HCT116 (cell line): ENCODE results near the gene SHC1. TPM values are rescaled to one million over a fixed set of nuclear protein-coding genes. Genes with fewer than 3 reads are reported as not detected.
"Not testable (repeated sequence)": the region's sequence is repeated elsewhere in the genome, so short reads cannot be mapped to it uniquely, and the experiment has no call there.

Experiments used
- ATAC-seq: fragments of 200-7000 bp; cut with Tn5 transposase; 2 replicates; pipeline ENCODE4 v1.9.1; 2020; ENCODE audit warnings: mild to moderate bottlenecking, moderate library complexity
- BruUV-seq: library from RNA; stranded (reverse); fragments of 400-500 nt; replicated peaks from 2 replicates; lab custom pipeline; 2021; lab: Mats Ljungman, UMichigan
- CTCF ChIA-PET: fragments of 300-600 bp; sonication (Branson Sonifier 250); formaldehyde crosslinking; loops from one replicate; lab custom pipeline; 2021; ENCODE audit warnings: antibody characterized with exemption; lab: Charles Lee
- POLR2A ChIA-PET: fragments of 300-600, 350-600 bp; sonication (Branson Sonifier 250); formaldehyde crosslinking; loops from one replicate; lab custom pipeline; 2021; ENCODE audit warnings: antibody characterized with exemption; lab: Charles Lee
- RAD21 ChIA-PET, 2 experiments: fragments of 300-600 bp; sonication (Branson Sonifier 250); formaldehyde crosslinking; loops; one replicate each; lab custom pipeline; 2023; ENCODE audit warnings: low total read pairs in 2 of 2; ENCODE audit not compliant: uncharacterized antibody in 2 of 2, unreplicated experiment in 2 of 2, low non-redundant PET in 1 of 2; lab: Charles Lee
- DNase-seq: peaks from one replicate; pipeline ENCODE4 v3.0.0-alpha.2; 2010; ENCODE audit warnings: low read depth, low spot score
- H2AFZ ChIP-seq: fragments of 200-600 bp; shearing (Covaris generic), sonication (generic); 2 replicates; pipeline ENCODE4 v1.6.1; 2017; ENCODE audit warnings: low read depth, mixed run types, mixed read lengths, antibody characterized with exemption, low read length; ENCODE audit not compliant: poor library complexity, severe bottlenecking
- H3K27ac ChIP-seq: 2 replicates; pipeline ENCODE4 v1.5.1; 2012; ENCODE audit warnings: low read depth, low read length
- H3K27me3 ChIP-seq: fragments of 200-600 bp; sonication (generic); 2 replicates; pipeline ENCODE4 v1.6.1; 2016; ENCODE audit warnings: mixed run types, low read length, mixed read lengths; ENCODE audit not compliant: insufficient read depth
- H3K36me3 ChIP-seq, 2 experiments: fragments of 200-500 bp in 1 of 2; fragments of 200-600 bp in 1 of 2; sonication (Bioruptor generic) in 1 of 2; sonication (generic) in 1 of 2; 2 replicates each; pipeline versions ENCODE4 v1.5.1 to v1.6.1; 2014 to 2016; ENCODE audit warnings: low read length in 2 of 2, inconsistent platforms in 1 of 2, mixed read lengths in 1 of 2, mixed run types in 1 of 2; ENCODE audit not compliant: insufficient read depth in 2 of 2, control insufficient read depth in 1 of 2
- H3K4me1 ChIP-seq, 2 experiments: fragments of 200-600 bp in 1 of 2; sonication (generic) in 1 of 2; 2 replicates each; pipeline versions ENCODE4 v1.5.1 to v1.6.1; 2012 to 2017; ENCODE audit warnings: low read length in 2 of 2, inconsistent platforms in 1 of 2, mild to moderate bottlenecking in 1 of 2, mixed read lengths in 1 of 2, mixed run types in 1 of 2, moderate library complexity in 1 of 2; ENCODE audit not compliant: insufficient read depth in 2 of 2, control insufficient read depth in 1 of 2
- H3K4me2 ChIP-seq: fragments of 200-600 bp; sonication (generic); 2 replicates; pipeline ENCODE4 v1.6.1; 2017; ENCODE audit warnings: mixed run types, low read length, mixed read lengths
- H3K4me3 ChIP-seq, 2 experiments: fragments of 200-600 bp in 1 of 2; sonication (generic) in 1 of 2; replicated peaks in 1 of 2; 2 replicates each; pipeline ENCODE4 v1.5.1; 2011 to 2016; ENCODE audit warnings: low read length in 2 of 2, control low read depth in 1 of 2, low read depth in 1 of 2, mild to moderate bottlenecking in 1 of 2, mixed read lengths in 1 of 2, mixed run types in 1 of 2
- H3K79me2 ChIP-seq: fragments of 200-600 bp; sonication (generic); 2 replicates; pipeline ENCODE4 v1.6.1; 2017; ENCODE audit warnings: mild to moderate bottlenecking, mixed run types, low read length, moderate library complexity, mixed read lengths; ENCODE audit not compliant: insufficient read depth
- H3K9ac ChIP-seq: fragments of 200-600 bp; sonication (generic); 2 replicates; pipeline ENCODE4 v1.6.1; 2016; ENCODE audit warnings: low read length, mixed read lengths
- H3K9me2 ChIP-seq: fragments of 200-600 bp; sonication (generic), shearing (Covaris generic); 2 replicates; pipeline ENCODE4 v1.6.1; 2017; ENCODE audit warnings: mixed run types, mild to moderate bottlenecking, moderate library complexity; ENCODE audit not compliant: insufficient read depth
- H3K9me3 ChIP-seq, 2 experiments: fragments of 200-500 bp in 1 of 2; fragments of 200-600 bp in 1 of 2; sonication (Bioruptor generic) in 1 of 2; sonication (generic) in 1 of 2; 2 replicates each; pipeline ENCODE4 v1.6.1; 2014 to 2017; ENCODE audit warnings: low read length in 2 of 2, mixed read lengths in 2 of 2, inconsistent platforms in 1 of 2, low read depth in 1 of 2, mild to moderate bottlenecking in 1 of 2, mixed run types in 1 of 2, moderate library complexity in 1 of 2; ENCODE audit not compliant: control insufficient read depth in 1 of 2, insufficient read depth in 1 of 2
- H4K20me1 ChIP-seq: fragments of 200-600 bp; sonication (generic), shearing (Covaris generic); 2 replicates; pipeline ENCODE4 v1.6.1; 2017; ENCODE audit warnings: mixed run types, mild to moderate bottlenecking, moderate library complexity; ENCODE audit not compliant: insufficient read depth
- POLR2AphosphoS5 ChIP-seq: IDR thresholded peaks from 2 replicates; pipeline ENCODE4 v1.6.1; 2011; ENCODE audit warnings: mild to moderate bottlenecking, low read depth, low read length, moderate library complexity
- SP1 ChIP-seq: IDR thresholded peaks from 2 replicates; pipeline ENCODE4 v1.6.1; 2012; ENCODE audit warnings: low read depth
- intact Hi-C: fragments of 100-400 bp; cut with micrococcal nuclease; formaldehyde crosslinking; loops from 2 replicates; pipeline ENCODE4 v1.10.0; 2022
- total RNA-seq: library from RNA; stranded (reverse); gene quantifications from one replicate; pipeline ENCODE4 v1.2.1, GENCODE V29; 2021; ENCODE audit not compliant: unreplicated experiment
- TF ChIP-seq, protein P1 (sequence below), 3 experiments: fragments of 200-600 bp in 1 of 3; sonication (generic) in 1 of 3; IDR thresholded peaks in 2 of 3; conservative IDR thresholded peaks in 1 of 3; 2 replicates each; pipeline ENCODE4 v1.5.1; 2012 to 2017; ENCODE audit warnings: low read depth in 2 of 3, low read length in 2 of 3, antibody characterized with exemption in 1 of 3, borderline replicate concordance in 1 of 3, control low read depth in 1 of 3, mild to moderate bottlenecking in 1 of 3, mixed read lengths in 1 of 3, mixed run types in 1 of 3, moderate library complexity in 1 of 3; ENCODE audit not compliant: insufficient read depth in 1 of 3

The SHC1 gene
- total RNA-seq, 1 experiment from 2014 or later = 148 TPM

DNA sequence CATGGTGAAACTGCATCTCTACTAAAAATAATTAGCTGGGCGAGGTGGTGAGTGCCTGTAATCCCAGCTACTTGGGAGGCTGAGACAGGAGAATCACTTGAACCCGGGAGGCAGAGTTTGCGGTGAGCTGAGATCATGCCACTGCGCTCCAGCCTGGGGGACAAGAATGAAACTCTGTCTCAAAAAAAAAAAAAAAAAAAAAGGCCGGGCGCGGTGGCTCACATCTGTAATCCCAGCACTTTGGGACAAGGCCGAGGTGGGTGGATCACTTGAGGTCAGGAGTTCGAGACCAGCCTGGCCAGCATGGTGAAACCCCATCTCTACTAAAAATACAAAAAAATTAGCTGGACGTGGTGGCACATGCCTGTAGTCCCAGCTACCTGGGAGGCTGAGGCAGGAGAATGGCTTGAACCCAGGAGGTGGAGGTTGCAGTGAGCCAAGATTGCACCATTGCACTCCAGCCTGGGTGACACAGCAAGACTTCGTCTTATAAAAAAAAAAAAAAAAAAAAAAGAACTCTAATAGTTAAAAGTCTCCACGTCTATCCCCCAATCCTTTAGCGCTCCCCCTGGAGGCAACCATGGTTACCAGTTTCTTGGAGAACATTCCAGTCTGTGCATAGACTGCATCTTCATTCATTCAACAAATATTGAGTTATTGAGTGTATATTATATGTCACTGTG, 24.9 kb upstream of the SHC1 start:
- H3K27me3 ChIP-seq, BruUV-seq, H3K9ac ChIP-seq, H3K36me3 ChIP-seq, H3K27ac ChIP-seq, H4K20me1 ChIP-seq, H3K9me3 ChIP-seq, H3K4me3 ChIP-seq, H2AFZ ChIP-seq, DNase-seq, ATAC-seq, H3K79me2 ChIP-seq, H3K9me2 ChIP-seq: not testable (repeated sequence)
- CTCF ChIA-PET = interaction anchor here (0.7 to 2.9 kb wide), 4 partner anchors 11 to 40 kb away, joined by 3 to 10 read pairs (median 4); partner anchors contain the start of gene SHC1
- Histone ChIP-seq H3K4me1 (peaks cover 28 to 66% of the 10 kb centered on the region in 2 experiments), H3K4me2 (peak overlapping the region; percentile 14; the same call in 1 of the 2 replicates)
- RAD21 ChIA-PET = interaction anchor here in 1 of 2 experiments (1.1 kb wide), 1 partner anchor 34 kb away, joined by 4 read pairs; the partner anchor contains the start of gene PYGO2
- intact Hi-C loops = loop anchor here (5.0 kb wide), 1 partner anchor 33 kb away; the partner anchor contains the start of gene PYGO2
- TF ChIP-seq, protein P1, sequence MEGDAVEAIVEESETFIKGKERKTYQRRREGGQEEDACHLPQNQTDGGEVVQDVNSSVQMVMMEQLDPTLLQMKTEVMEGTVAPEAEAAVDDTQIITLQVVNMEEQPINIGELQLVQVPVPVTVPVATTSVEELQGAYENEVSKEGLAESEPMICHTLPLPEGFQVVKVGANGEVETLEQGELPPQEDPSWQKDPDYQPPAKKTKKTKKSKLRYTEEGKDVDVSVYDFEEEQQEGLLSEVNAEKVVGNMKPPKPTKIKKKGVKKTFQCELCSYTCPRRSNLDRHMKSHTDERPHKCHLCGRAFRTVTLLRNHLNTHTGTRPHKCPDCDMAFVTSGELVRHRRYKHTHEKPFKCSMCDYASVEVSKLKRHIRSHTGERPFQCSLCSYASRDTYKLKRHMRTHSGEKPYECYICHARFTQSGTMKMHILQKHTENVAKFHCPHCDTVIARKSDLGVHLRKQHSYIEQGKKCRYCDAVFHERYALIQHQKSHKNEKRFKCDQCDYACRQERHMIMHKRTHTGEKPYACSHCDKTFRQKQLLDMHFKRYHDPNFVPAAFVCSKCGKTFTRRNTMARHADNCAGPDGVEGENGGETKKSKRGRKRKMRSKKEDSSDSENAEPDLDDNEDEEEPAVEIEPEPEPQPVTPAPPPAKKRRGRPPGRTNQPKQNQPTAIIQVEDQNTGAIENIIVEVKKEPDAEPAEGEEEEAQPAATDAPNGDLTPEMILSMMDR (IDR thresholded peaks at IDR 0.05 in 2 of 3, conservative IDR thresholded peaks at IDR 0.05 in 1 of 3; ENCODE audit: borderline replicate concordance in 1 of 3, insufficient read depth in 1 of 3, low read depth in 2 of 3, low read length in 2 of 3) = peak in 2 of 3 experiments; percentile 27 to 44; a peak in 3 of 6 replicates
- POLR2A ChIA-PET = interaction anchor here (1.1 to 2.8 kb wide), 3 partner anchors 12 to 22 kb away, joined by 3 to 18 read pairs (median 15); partner anchors contain the start of genes CKS1B and FLAD1

DNA sequence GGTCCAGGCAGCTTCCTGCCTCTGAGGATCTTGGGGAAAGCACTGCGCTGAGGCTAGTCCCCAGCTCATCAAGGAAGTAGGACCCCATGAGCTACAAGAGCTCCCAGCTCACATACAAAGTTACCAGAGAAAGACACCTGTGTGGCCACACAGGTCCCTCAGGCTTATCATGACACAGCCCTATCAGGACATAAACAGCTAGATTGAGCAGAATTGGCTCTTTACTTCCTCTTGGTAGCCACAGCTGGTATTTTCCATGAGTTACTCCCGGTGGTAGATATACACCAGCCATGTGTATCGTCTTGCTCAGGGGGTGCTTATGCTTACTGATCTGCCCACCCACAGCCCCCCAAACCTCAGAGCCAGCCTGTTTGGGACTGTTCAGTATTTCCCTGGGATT, 24.0 kb upstream of the SHC1 start:
- ChIA-PET RAD21 (interaction anchor here in 1 of 2 experiments (1.1 kb wide), 1 partner anchor 34 kb away, joined by 4 read pairs; the partner anchor contains the start of gene PYGO2), CTCF (interaction anchor here (0.7 to 1.3 kb wide), 2 partner anchors 12 to 21 kb away, joined by 3 to 4 read pairs; no protein-coding TSS in a partner anchor), POLR2A (interaction anchor here (1.4 to 2.8 kb wide), 3 partner anchors 11 to 24 kb away, joined by 4 to 18 read pairs (median 15); partner anchors contain the start of genes CKS1B, FLAD1 and SHC1)
- ATAC-seq = no peak
- Histone ChIP-seq H3K4me1 (peaks cover 28 to 58% of the 10 kb centered on the region in 2 experiments), H3K79me2 (peaks cover 6% of the 10 kb centered on the region; the same call in 1 of the 2 replicates), H3K9me3 (no peaks in the 10 kb centered on the region), H3K9me2 (no peaks in the 10 kb centered on the region), H3K4me3 (no peak overlapping the region), H3K36me3 (peaks cover 1 to 7% of the 10 kb centered on the region in 2 experiments; a peak in 2 of 4 replicates), H2AFZ (no peak overlapping the region), H3K9ac (no peak overlapping the region), H3K27me3 (no peaks in the 10 kb centered on the region), H4K20me1 (no peaks in the 10 kb centered on the region), H3K27ac (peak overlapping the region; percentile 32; the same call in 1 of the 2 replicates), H3K4me2 (no peak overlapping the region)
- TF ChIP-seq SP1 = no peak
- TF ChIP-seq POLR2AphosphoS5 = 0 out of 2 replicates have a peak, but pooled peaks have one; percentile 26
- DNase-seq = no peak
- no TSS peak for BruUV-seq
- intact Hi-C loops = no loop called here
